K562 (cell line): ENCODE data around the gene LILRA2.
"Not testable (repeated sequence)": the region's sequence is repeated elsewhere in the genome, so short reads cannot be mapped to it uniquely, and the experiment has no call there.

ENCODE experiments used
- CREB5 ChIP-seq: fragments of 250-450 bp; sonication (Bioruptor Pico); IDR thresholded peaks from 2 replicates; pipeline ENCODE4 v1.5.0; 2020; ENCODE audit warnings: mild to moderate bottlenecking
- SAFB ChIP-seq: fragments of 200-400 bp; formaldehyde crosslinking; IDR thresholded peaks from 2 replicates; pipeline ENCODE4 v1.6.1; 2017; ENCODE audit warnings: low read depth, low read length, borderline replicate concordance
- SMAD1 ChIP-seq: fragments of 150-350 bp; IDR thresholded peaks from 2 replicates; pipeline ENCODE4 v1.6.1; 2014; ENCODE audit warnings: low read length, low read depth; ENCODE audit not compliant: partially characterized antibody
- SMC3 ChIP-seq: conservative IDR thresholded peaks from 2 replicates; pipeline ENCODE4 v1.6.1; 2011; ENCODE audit warnings: low read depth, low read length, improper control_type of control experiment; ENCODE audit not compliant: insufficient read depth
- SNAPC5 ChIP-seq: fragments of 250-450 bp; sonication (Bioruptor Pico); IDR thresholded peaks from 2 replicates; pipeline ENCODE4 v1.8.0; 2021; ENCODE audit warnings: moderate library complexity, mild to moderate bottlenecking, inconsistent platforms
- TAF1 ChIP-seq: IDR thresholded peaks from 2 replicates; pipeline ENCODE4 v1.6.1; 2011; ENCODE audit warnings: mild to moderate bottlenecking, low read length, moderate library complexity; ENCODE audit not compliant: insufficient read depth, control insufficient read depth, severe bottlenecking; ENCODE audit errors: extremely low read depth

GRCh38 chr19:54624934-54625730, 51.5 kb downstream of the LILRA2 start:
- not testable (repeated sequence) for TF ChIP-seq SMC3; SMAD1; TAF1; SAFB; CREB5 (CRISPR knock-in tag); SNAPC5 (CRISPR knock-in tag)
